Measurements from ENCODE around the gene PRDM16.

DNA sequence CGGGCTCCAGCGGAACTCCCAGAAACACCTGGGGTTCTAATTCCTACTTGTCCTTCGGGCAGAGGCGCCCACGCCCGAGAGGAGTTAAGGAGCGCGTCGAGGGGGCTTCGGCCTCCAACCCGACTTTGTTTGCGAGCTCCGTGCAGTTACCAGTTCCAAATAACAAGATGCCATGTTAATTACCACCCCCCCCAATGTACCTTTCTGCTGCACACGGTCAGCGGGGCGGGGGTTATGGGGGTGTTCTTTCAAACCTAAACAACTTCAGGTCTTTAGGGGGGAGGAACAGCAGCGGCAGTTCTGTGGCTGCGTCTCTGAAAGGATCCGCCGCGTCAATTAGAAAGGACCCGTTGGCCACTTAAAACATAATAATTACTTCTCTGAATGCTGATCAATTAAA lies 114.8 kb downstream of the PRDM16 start:
- no peak for TF ChIP-seq EZH2 (IDR thresholded peaks at IDR 0.05; ENCODE audit: borderline replicate concordance, low read length)
- TF ChIP-seq, protein P1, sequence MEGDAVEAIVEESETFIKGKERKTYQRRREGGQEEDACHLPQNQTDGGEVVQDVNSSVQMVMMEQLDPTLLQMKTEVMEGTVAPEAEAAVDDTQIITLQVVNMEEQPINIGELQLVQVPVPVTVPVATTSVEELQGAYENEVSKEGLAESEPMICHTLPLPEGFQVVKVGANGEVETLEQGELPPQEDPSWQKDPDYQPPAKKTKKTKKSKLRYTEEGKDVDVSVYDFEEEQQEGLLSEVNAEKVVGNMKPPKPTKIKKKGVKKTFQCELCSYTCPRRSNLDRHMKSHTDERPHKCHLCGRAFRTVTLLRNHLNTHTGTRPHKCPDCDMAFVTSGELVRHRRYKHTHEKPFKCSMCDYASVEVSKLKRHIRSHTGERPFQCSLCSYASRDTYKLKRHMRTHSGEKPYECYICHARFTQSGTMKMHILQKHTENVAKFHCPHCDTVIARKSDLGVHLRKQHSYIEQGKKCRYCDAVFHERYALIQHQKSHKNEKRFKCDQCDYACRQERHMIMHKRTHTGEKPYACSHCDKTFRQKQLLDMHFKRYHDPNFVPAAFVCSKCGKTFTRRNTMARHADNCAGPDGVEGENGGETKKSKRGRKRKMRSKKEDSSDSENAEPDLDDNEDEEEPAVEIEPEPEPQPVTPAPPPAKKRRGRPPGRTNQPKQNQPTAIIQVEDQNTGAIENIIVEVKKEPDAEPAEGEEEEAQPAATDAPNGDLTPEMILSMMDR (IDR thresholded peaks at IDR 0.05; ENCODE audit: low read length): no peak

All from OCI-LY1 (cell line).